Left lobe of liver (tissue), 2 donors: ENCODE measurements around the gene NUP210. TPM values are rescaled to one million over a fixed set of nuclear protein-coding genes. Genes with fewer than 3 reads are reported as not detected.
A peak's percentile ranks its signal among the peaks of the same experiment; 100 is the strongest.

Source experiments
- ATAC-seq: fragments of 200-7000 bp; cut with Tn5 transposase; one replicate; pipeline ENCODE4 v1.9.1; 2020; ENCODE audit warnings: mild to moderate bottlenecking, moderate library complexity
- DNase-seq: peaks from one replicate; pipeline ENCODE4 v3.0.0-alpha.2; 2020; ENCODE audit warnings: low spot score
- total RNA-seq: library from RNA; stranded (reverse); gene quantifications from one replicate; pipeline ENCODE4 v1.2.1, GENCODE V29; 2021
- donor health status: DM: no; HTN: no; CAD: no; lungs with moderate emphysema.
- donor health status: DM: no; HTN: yes; CAD: no.

The NUP210 gene
- total RNA-seq, 1 donor from 2014 or later = 19.1 TPM

GRCh38 chr3:13407926-13408325, 12.2 kb downstream of the NUP210 start:
- ATAC-seq = no peak
- DNase-seq = no peak

GRCh38 chr3:13407475-13407874, 12.6 kb downstream of the NUP210 start:
- DNase-seq = no peak
- no peak for ATAC-seq

- DNase-seq (no peak), ATAC-seq (no peak)
Measured at GRCh38 chr3:13406190-13406589, 13.9 kb downstream of the NUP210 start.

GRCh38 chr3:13405614-13406013, 14.5 kb downstream of the NUP210 start:
- DNase-seq (no peak), ATAC-seq (no peak)

GRCh38 chr3:13404626-13405452, 15.3 kb downstream of the NUP210 start:
- ATAC-seq = no peak
- DNase-seq = no peak

GRCh38 chr3:13403847-13404246, 16.3 kb downstream of the NUP210 start:
- ATAC-seq (no peak), DNase-seq (no peak)

GRCh38 chr3:13403213-13403819, 16.8 kb downstream of the NUP210 start:
- DNase-seq = no peak

GRCh38 chr3:13401149-13401548, 19.0 kb downstream of the NUP210 start:
- no peak for ATAC-seq
- no peak for DNase-seq

More at GRCh38 chr3:13403213-13403819, 16.8 kb downstream of the NUP210 start:
- no peak for ATAC-seq

GRCh38 chr3:13400114-13400673, 19.9 kb downstream of the NUP210 start:
- ATAC-seq = no peak

GRCh38 chr3:13399603-13400002, 20.5 kb downstream of the NUP210 start:
- ATAC-seq (no peak), DNase-seq (no peak)

More at GRCh38 chr3:13400114-13400673, 19.9 kb downstream of the NUP210 start:
- no peak for DNase-seq

GRCh38 chr3:13397316-13397715, 22.8 kb downstream of the NUP210 start:
- DNase-seq (no peak), ATAC-seq (no peak)

- ATAC-seq (peak; percentile 14), DNase-seq (no peak)
Measured at GRCh38 chr3:13394363-13394762, 25.8 kb downstream of the NUP210 start.

- peak; percentile 80 for ATAC-seq
Measured at GRCh38 chr3:13393427-13394360, 26.4 kb downstream of the NUP210 start.

GRCh38 chr3:13391308-13391707, 28.8 kb downstream of the NUP210 start:
- no peak for DNase-seq
- ATAC-seq = no peak

More at GRCh38 chr3:13393427-13394360, 26.4 kb downstream of the NUP210 start:
- DNase-seq = peak; percentile 84

- DNase-seq = no peak
Measured at GRCh38 chr3:13389378-13389777, 30.7 kb downstream of the NUP210 start.

GRCh38 chr3:13388816-13389215, 31.3 kb downstream of the NUP210 start:
- ATAC-seq (no peak), DNase-seq (no peak)

More at GRCh38 chr3:13389378-13389777, 30.7 kb downstream of the NUP210 start:
- ATAC-seq = no peak

GRCh38 chr3:13385373-13385965, 34.7 kb downstream of the NUP210 start:
- DNase-seq (no peak), ATAC-seq (peak; percentile 52)

GRCh38 chr3:13380971-13381370, 39.2 kb downstream of the NUP210 start:
- DNase-seq = no peak
- no peak for ATAC-seq

- ATAC-seq = no peak
- DNase-seq = no peak
Measured at GRCh38 chr3:13379201-13379830, 40.8 kb downstream of the NUP210 start.

GRCh38 chr3:13378155-13378554, 42.0 kb downstream of the NUP210 start:
- no peak for DNase-seq
- ATAC-seq = no peak
